Muscle layer of duodenum (tissue), 2 donors: ENCODE results near the gene ILF3.

Experiments used
- H3K27ac ChIP-seq: one replicate; pipeline ENCODE4 v1.7.0; 2013; ENCODE audit warnings: mild to moderate bottlenecking, low read length
- H3K27me3 ChIP-seq: one replicate; pipeline ENCODE4 v1.7.0; 2013; ENCODE audit warnings: low read depth, mild to moderate bottlenecking, control low read depth, low read length
- H3K36me3 ChIP-seq, 2 donors: one replicate each; pipeline ENCODE4 v1.7.0; 2013; ENCODE audit warnings: low read length in 2 of 2, control low read depth in 1 of 2, mild to moderate bottlenecking in 1 of 2; ENCODE audit not compliant: insufficient read depth in 2 of 2, control insufficient read depth in 1 of 2
- H3K4me1 ChIP-seq, 2 donors: one replicate each; pipeline ENCODE4 v1.7.0; 2013; ENCODE audit warnings: low read length in 2 of 2, mild to moderate bottlenecking in 2 of 2, control low read depth in 1 of 2, moderate library complexity in 1 of 2; ENCODE audit not compliant: insufficient read depth in 2 of 2, control insufficient read depth in 1 of 2
- H3K4me3 ChIP-seq, 2 donors: one replicate each; pipeline ENCODE4 v1.7.0; 2013; ENCODE audit warnings: low read length in 2 of 2, low read depth in 1 of 2, mild to moderate bottlenecking in 1 of 2
- H3K9me3 ChIP-seq, 2 donors: one replicate each; pipeline ENCODE4 v1.7.0; 2013; ENCODE audit warnings: low read length in 2 of 2, control low read depth in 1 of 2, mild to moderate bottlenecking in 1 of 2; ENCODE audit not compliant: control insufficient read depth in 1 of 2
- donor health status: healthy.

ILF3 gene

DNA sequence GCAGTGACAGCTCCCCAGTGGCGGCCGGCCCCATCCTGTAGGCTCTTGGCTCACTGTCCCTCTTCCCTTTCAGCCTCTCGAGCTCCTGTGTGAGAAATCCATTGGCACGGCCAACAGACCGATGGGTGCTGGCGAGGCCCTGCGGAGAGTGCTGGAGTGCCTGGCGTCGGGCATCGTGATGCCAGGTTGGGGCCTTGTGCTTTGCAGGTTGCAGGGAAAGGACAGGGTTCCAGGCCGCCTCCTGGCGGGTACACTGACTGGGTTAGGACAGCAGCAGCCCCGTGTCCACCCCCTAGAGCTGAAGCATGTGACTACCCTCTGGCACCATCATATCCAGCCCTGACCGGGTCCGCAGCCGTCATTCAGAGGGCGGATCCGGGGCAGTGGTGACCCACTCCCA, 25.6 kb downstream of the ILF3 start:
- H3K27ac ChIP-seq: no peak overlapping the region
- H3K9me3 ChIP-seq: no peaks in the 10 kb centered on the region
- H3K4me3 ChIP-seq: no peak overlapping the region
- peaks cover 82 to 88% of the 10 kb centered on the region in 2 donors for H3K36me3 ChIP-seq
- H3K27me3 ChIP-seq: no peaks in the 10 kb centered on the region
- no peaks in the 10 kb centered on the region for H3K4me1 ChIP-seq

DNA sequence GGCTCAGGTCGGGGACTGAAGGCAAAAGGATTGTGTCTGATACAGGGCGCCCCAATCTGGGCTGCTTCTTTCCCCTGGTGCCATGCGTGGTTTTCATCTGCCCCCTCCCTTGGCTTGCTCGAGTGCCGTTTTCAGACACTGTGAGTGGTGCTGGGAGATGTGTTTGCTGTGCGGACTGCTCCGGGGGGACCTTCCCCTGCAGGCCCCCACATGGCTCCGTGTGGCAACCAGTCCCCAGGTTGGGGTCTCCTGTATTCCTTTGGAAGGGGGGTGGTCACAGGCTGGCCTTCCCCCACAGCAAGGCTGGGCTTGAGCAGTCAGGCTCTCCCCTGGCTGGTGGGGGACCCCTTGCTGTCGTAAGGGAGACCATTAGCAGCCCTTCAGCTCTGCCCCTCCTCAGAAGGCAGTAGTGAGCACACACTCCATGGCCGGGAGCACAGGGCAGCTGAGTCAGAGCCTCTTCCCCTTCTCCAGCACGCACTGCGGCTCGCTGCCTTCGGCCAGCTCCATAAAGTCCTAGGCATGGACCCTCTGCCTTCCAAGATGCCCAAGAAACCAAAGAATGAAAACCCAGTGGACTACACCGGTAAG, 26.5 kb downstream of the ILF3 start:
- Histone ChIP-seq H3K4me1 (no peaks in the 10 kb centered on the region), H3K27me3 (no peaks in the 10 kb centered on the region), H3K36me3 (peaks cover 84 to 88% of the 10 kb centered on the region in 2 donors), H3K4me3 (no peak overlapping the region), H3K9me3 (no peaks in the 10 kb centered on the region), H3K27ac (no peak overlapping the region)

DNA sequence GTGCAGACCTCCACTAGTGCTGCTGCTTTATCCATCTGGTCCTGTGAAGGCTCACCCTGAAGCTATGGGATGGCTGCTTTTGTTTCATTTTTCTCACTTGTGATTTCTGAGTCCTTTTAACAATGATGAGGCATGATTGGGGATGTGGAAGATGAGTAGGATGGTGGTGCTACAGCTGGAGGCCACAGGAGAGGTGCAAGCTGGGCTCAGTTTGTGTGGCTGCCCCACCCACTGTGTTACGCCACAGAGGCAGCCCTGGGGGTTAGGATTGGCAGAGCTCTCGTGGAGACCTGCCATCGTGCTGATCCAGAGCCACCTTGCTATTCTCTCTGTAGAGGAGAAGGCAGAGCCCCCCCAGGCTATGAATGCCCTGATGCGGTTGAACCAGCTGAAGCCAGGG, 27.5 kb downstream of the ILF3 start:
- H3K27ac ChIP-seq: no peak overlapping the region
- no peak overlapping the region for H3K4me3 ChIP-seq
- no peaks in the 10 kb centered on the region for H3K27me3 ChIP-seq
- H3K4me1 ChIP-seq: no peaks in the 10 kb centered on the region
- H3K36me3 ChIP-seq: peaks cover 87 to 95% of the 10 kb centered on the region in 2 donors
- H3K9me3 ChIP-seq: no peaks in the 10 kb centered on the region

DNA sequence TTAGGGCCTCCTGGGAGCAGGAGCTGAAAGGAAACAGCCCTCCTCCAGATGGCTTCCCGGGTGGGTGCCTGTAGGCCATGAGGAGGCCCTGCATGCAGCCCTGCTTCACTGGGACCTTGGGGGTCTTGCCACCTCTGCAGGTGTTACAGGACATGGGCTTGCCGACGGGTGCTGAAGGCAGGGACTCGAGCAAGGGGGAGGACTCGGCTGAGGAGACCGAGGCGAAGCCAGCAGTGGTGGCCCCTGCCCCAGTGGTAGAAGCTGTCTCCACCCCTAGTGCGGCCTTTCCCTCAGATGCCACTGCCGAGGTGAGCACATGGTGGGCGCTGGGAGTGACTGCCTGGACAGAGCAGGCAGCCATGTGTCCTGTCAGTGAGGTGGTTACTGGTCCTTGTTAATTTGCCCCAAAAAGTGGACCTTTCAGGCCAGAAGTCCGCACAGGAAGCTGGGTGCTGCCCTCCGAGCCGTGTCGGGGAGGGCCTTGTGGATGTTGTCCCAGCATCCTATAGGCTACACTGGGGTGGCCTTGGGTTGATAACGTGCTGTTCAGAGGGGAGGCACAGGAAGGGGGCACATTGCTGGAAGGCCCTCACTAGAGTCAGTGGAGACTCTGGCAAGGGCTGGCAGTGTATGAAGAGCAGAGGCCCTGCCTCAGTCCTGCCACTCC, 28.4 kb downstream of the ILF3 start:
- Histone ChIP-seq H3K27ac (no peak overlapping the region), H3K4me1 (no peaks in the 10 kb centered on the region), H3K9me3 (no peaks in the 10 kb centered on the region), H3K27me3 (no peaks in the 10 kb centered on the region), H3K36me3 (peaks cover 85 to 95% of the 10 kb centered on the region in 2 donors), H3K4me3 (no peak overlapping the region)

GRCh38 chr19:10683064-10683426, 28.9 kb downstream of the ILF3 start:
- H3K4me3 ChIP-seq: no peak overlapping the region
- no peaks in the 10 kb centered on the region for H3K9me3 ChIP-seq
- H3K27ac ChIP-seq: no peak overlapping the region
- H3K4me1 ChIP-seq: no peaks in the 10 kb centered on the region
- H3K27me3 ChIP-seq: no peaks in the 10 kb centered on the region
- H3K36me3 ChIP-seq: peaks cover 85 to 95% of the 10 kb centered on the region in 2 donors

DNA sequence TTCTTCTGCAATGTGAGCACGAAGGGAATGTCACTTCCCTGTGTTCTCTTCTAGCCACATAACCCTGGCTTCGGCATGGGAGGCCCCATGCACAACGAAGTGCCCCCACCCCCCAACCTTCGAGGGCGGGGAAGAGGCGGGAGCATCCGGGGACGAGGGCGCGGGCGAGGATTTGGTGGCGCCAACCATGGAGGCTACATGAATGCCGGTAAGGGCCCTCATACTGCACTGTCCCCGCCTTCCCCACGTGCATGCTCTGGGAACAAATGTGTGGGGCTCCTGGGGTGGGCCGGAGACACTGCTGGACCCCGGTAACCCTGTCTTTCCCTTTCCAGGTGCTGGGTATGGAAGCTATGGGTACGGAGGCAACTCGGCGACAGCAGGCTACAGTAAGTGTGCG, 29.4 kb downstream of the ILF3 start:
- H3K9me3 ChIP-seq: no peaks in the 10 kb centered on the region
- H3K36me3 ChIP-seq: peaks cover 81 to 96% of the 10 kb centered on the region in 2 donors
- H3K27ac ChIP-seq: no peak overlapping the region
- no peaks in the 10 kb centered on the region for H3K4me1 ChIP-seq
- H3K4me3 ChIP-seq: no peak overlapping the region
- no peaks in the 10 kb centered on the region for H3K27me3 ChIP-seq

GRCh38 chr19:10685210-10685609, 31.1 kb downstream of the ILF3 start:
- H3K36me3 ChIP-seq: peaks cover 72 to 95% of the 10 kb centered on the region in 2 donors
- H3K4me1 ChIP-seq: no peaks in the 10 kb centered on the region
- no peak overlapping the region for H3K4me3 ChIP-seq
- H3K27me3 ChIP-seq: no peaks in the 10 kb centered on the region
- no peak overlapping the region for H3K27ac ChIP-seq
- H3K9me3 ChIP-seq: no peaks in the 10 kb centered on the region

DNA sequence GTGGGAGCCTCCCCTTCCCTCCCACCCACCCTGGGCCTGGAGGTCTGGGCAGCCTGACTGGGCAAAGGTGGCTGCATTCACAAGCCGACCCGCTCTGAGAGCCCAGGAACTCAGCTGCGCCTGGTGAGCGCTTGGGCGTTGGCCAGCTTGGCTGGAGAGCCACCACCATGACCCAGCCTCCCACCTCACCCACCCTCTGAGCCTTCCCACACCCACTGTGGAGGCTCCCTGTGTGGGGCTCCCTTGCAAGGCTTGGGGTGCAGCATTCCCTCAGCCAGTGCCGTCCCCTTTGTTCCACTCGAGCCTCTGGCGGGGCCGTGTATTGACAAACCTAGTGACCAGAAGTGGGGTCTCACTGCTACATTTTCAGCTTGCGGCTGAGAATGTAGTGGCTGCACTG, 32.0 kb downstream of the ILF3 start:
- no peaks in the 10 kb centered on the region for H3K4me1 ChIP-seq
- H3K27me3 ChIP-seq: no peaks in the 10 kb centered on the region
- no peak overlapping the region for H3K27ac ChIP-seq
- peaks cover 66 to 95% of the 10 kb centered on the region in 2 donors for H3K36me3 ChIP-seq
- H3K4me3 ChIP-seq: no peak overlapping the region
- H3K9me3 ChIP-seq: no peaks in the 10 kb centered on the region

DNA sequence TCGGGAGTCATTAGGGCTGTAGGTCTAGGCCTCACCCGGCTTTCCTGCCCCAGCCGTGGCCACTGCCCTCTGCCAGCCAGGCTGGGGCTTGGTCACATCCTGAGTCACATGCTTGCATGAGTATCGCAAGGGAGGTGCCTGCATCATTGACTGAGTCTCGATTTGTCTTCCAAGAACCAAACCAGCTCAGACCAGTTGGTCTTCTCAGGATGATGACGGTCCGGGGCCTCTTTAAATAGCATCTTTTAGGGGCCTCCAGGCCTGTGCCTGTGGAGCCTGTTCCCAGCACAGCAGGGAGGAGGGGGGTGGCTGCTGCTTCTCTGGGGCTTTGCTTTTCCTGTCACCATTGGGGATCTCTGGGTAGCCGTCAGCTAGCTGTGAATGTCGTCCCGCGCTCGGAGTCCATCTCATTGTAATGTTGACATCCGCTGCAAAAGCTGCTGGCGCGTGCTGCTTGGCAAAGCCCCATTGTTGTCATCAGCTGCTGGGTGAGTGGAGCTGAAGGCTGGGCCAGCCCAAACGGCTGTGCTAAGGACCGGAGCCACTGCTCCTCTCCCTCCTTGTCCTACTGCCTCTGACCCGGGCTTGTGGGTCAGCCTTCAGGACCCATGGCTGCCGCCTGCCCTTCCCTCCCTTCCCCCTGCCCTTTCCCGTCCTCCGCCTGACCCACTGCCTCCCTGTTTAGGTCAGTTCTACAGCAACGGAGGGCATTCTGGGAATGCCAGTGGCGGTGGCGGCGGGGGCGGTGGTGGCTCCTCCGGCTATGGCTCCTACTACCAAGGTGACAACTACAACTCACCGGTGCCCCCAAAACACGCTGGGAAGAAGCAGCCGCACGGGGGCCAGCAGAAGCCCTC, 32.7 kb downstream of the ILF3 start:
- Histone ChIP-seq H3K9me3 (no peaks in the 10 kb centered on the region), H3K27me3 (no peaks in the 10 kb centered on the region), H3K27ac (no peak overlapping the region), H3K4me3 (no peak overlapping the region), H3K4me1 (no peaks in the 10 kb centered on the region), H3K36me3 (peaks cover 63 to 95% of the 10 kb centered on the region in 2 donors)

GRCh38 chr19:10687518-10688288, 33.6 kb downstream of the ILF3 start:
- Histone ChIP-seq H3K4me1 (no peaks in the 10 kb centered on the region), H3K4me3 (no peak overlapping the region), H3K27ac (no peak overlapping the region), H3K9me3 (no peaks in the 10 kb centered on the region), H3K36me3 (peaks cover 61 to 93% of the 10 kb centered on the region in 2 donors), H3K27me3 (no peaks in the 10 kb centered on the region)
